NCI-H1417 treated with DMSO at 0.1 percent for 48 hours (cell line): Measurements from ENCODE around the gene ARHGAP12.

Experiments used
- DNase-seq: peaks from one replicate; lab custom pipeline; 2025; lab: John Stamatoyannopoulos, UW

Gene ARHGAP12

DNA sequence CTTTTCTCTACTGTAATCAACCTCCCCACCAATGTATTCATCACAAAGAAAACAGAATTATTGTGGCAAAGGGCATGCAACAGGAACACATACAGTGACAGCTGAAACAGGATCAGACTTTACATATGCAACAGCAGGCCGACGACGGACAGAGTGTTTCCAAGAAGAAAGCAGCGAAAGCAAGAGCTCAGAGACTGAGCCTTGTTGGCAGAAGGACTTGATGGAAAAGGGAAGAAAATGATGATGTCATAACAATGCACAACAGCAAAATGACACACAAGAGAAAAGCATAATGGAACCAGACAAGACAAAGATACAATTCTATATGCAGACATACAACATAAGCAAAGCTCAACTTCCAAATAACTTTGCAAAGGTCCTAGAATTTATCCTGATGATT, 106.5 kb downstream of the ARHGAP12 start:
- DNase-seq: no peak

- DNase-seq: no peak
These were observed 107.8 kb downstream of the ARHGAP12 start for GRCh38 chr10:31820778-31821369.

GRCh38 chr10:31820096-31820495, 108.5 kb downstream of the ARHGAP12 start:
- no peak for DNase-seq

DNA sequence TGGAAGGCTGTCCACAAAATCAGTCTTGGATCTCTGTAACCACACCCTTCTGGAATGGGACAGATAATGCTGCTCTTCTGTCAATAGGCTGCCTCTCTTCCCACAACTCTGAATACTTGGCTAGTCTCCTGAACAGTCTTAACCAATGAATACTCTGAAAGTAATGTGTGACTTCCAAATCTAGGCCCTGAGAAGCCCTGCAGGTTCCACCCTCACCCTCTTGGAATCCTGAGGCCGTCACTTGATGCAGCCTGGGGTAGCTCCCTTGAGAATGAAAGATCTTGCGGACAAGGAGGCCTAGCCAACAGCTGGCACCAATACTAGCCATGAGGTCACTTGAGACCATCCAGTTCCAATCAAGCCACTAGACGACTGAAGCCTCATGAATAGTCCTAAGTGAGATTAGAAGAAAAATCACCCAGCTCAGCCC, 109.2 kb downstream of the ARHGAP12 start:
- DNase-seq: no peak

DNA sequence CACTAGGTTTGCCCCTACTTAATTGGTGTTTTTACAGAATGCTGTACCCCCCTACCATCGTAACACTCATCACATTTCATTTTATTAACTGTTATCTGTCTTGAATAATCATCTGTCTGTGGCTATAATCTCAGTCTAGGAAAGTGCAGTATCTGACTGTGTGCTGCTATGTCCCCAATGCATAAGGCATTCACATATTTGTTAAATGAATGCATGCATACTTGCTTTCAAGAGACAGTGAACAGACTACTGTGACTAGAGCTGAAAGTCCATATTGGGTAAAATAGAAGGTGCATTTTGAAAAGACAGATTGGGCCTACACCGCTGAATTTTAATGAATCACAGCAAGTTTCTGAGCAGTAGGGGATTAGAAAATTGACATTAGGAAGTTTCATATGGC, 112.3 kb downstream of the ARHGAP12 start:
- no peak for DNase-seq

DNA sequence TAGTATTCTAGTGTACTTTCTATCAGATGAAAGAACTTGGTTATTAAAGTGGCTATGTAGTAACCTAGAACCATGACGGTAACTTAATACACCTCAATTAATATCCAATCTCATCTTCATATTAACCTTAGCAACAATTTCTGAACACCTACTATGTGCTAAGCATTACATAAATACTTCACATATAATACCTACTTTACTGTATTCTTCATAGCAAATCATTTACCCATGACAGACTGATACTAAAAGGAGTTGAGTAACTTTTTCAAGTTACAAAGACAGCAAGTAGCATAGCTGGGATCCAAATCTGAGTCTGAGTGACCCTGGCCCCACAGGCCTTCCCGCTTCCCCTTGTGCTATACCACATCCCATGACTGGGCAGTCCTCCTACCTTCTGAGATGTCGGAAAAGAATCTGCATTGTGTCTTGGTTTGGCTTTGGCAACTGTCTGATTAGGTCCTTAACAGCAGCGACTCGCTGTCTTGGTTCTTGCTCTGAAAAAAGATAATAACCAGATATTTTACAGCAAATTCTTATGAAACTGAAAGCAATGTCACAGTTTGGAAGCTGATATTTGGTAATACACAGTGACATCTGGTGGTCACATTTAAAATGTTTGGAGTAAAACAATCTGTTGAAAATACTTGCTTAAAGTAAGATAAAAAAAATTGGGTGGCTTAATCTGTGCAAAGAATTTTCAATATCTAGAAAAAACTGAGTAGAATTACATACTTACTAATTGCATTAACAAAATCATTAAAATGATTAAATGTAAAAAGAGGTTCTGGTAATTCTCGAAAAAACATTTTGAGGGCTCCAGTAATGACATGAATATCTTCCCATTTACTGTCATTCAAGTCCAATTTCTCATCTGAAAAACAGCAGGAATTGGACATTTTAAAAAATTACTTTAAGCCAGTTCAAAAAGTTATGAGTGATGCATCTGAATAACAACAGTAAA, 120.1 kb downstream of the ARHGAP12 start:
- DNase-seq: no peak

GRCh38 chr10:31804352-31804810, 124.2 kb downstream of the ARHGAP12 start:
- DNase-seq: no peak

GRCh38 chr10:31803606-31804351, 124.9 kb downstream of the ARHGAP12 start:
- no peak for DNase-seq

GRCh38 chr10:31799181-31799580, 129.4 kb downstream of the ARHGAP12 start:
- no peak for DNase-seq

GRCh38 chr10:31792745-31793144, 135.9 kb downstream of the ARHGAP12 start:
- DNase-seq: no peak

GRCh38 chr10:31789555-31789954, 139.1 kb downstream of the ARHGAP12 start:
- no peak for DNase-seq

GRCh38 chr10:31782701-31783100, 145.9 kb downstream of the ARHGAP12 start:
- no peak for DNase-seq

- no peak for DNase-seq
These were observed 147.9 kb downstream of the ARHGAP12 start for GRCh38 chr10:31780717-31781116.

DNA sequence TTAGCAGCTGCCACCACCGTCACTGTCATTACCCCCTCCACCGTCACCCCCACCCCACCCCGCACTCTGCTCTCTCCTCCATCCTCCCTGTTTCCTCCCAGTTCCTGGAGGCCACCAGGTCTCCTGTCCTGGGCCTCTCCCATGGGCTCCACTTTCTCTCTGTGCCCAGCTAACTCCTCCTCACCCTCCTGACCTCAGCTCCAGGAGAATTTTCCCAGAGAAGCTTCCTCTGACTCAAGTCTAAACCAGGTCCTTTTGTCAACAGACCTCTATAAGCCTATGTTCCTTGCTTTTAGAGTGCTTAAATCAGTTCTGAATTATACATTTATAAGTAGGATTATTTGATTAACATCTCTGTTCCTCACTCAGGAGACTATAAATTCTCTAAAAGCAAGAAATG, 150.0 kb downstream of the ARHGAP12 start:
- no peak for DNase-seq

DNA sequence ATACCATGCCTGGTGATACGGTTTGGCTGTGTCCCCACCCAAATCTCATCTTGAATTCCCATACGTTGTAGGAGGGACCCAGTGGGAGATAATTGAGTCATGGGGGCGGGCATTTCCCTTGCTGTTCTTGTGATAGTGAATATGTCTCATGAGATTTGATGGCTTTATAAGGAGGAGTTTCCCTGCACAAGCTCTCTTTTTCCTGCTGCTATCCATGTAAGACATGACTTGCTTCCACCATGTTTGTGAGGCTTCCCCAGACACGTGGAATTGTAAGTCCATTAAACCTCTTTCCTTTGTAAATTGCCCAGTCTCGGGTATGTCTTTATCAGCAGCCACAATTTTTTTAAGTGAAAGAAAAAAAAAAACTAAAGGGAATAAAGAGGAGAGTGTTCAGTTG, 152.5 kb downstream of the ARHGAP12 start:
- no peak for DNase-seq

- no peak for DNase-seq
These were observed 153.5 kb downstream of the ARHGAP12 start for GRCh38 chr10:31774928-31775650.

DNA sequence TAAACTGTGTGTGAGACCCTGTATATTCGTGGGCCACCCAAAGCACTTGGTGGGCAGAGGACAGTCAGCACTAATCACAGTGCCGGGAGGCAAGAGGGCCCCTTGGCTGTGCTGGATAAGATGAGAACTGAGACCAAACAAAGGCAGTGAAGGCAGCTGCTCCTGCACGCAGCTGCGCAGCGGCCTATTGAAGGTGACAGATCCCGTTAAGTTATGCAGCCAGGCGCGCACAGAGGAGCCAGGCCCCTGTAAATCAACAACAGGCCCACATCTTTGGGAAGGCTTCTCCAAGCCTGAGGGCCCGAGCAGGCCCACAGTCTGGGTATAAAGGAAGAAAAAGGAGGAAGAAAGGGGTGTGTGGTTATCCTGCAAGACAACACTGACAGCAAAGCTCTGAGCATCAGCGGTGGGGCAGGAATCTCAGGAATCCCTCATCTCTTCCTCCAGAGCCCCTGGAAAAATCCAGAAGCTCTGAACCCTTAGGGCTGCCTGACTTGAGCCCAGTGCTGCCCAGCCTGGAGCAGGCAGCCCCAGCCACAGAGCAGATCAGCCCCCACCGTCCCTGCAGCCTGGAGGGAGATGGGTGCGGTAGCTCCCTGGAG, 154.2 kb downstream of the ARHGAP12 start:
- peak; percentile 7 for DNase-seq

GRCh38 chr10:31773749-31774298, 154.8 kb downstream of the ARHGAP12 start:
- no peak for DNase-seq

GRCh38 chr10:31771331-31771831, 157.2 kb downstream of the ARHGAP12 start:
- no peak for DNase-seq

DNA sequence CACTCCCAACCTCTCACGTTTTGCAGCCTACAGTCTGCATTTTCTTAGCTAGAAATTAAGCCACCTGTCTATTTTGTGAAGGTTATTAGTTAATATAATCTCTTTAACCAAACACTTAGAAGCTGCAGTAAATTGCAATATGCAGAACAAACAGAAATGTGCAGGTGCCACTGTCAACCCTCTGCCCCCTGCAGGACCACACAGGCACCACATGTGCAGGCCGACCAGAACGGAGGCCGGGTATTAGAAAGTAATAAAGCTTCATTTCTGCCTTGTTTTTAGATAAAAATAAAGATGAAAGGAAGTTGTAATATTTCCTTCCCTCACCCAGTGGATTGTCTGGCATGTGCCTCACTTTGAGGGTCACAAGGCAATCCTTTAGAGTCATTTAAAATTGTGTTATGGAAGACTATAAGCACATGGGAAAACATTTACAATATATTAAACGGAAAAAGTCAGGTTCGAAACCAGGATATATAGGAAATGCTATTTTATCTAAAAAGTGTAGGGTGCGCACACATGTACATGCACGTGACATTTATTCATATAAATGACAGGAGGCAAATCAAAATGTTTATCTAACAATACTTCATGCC, 158.2 kb downstream of the ARHGAP12 start:
- no peak for DNase-seq

DNA sequence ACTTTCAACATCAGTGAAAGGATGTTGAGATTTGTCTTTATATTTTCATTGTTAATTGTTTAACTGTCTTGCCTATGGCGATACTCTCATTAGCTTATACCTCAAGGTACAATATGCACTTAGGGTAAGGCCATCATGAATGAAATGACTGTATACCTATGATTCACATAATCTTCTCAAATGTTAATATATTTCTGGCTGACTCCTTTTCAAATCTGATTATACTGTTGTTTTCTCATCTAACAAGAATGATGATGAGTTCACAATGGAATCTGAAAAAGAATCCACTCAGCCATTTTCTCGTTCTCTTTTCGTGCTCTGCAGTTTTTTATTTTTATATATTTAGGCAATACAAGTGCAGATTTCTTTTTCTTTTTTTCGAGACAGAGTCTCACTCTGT, 159.1 kb downstream of the ARHGAP12 start:
- DNase-seq: no peak
